H7 (cell line): ENCODE results near the gene PNPLA6. TPM values are rescaled to one million over a fixed set of nuclear protein-coding genes. Genes with fewer than 3 reads are reported as not detected.
A peak's percentile ranks its signal among the peaks of the same experiment; 100 is the strongest.

ENCODE experiments used
- DNase-seq: peaks from one replicate; pipeline ENCODE4 v3.0.0; 2012
- H3K27me3 ChIP-seq: 2 replicates; pipeline ENCODE4 v1.6.0; 2011; ENCODE audit warnings: mild to moderate bottlenecking, low read length; ENCODE audit not compliant: control insufficient read depth, insufficient read depth
- H3K36me3 ChIP-seq: replicated peaks from 2 replicates; pipeline ENCODE4 v1.5.1; 2011; ENCODE audit warnings: low read length; ENCODE audit not compliant: control insufficient read depth, insufficient read depth
- H3K4me3 ChIP-seq: 2 replicates; pipeline ENCODE4 v1.5.1; 2011; ENCODE audit warnings: low read depth, mild to moderate bottlenecking, control low read depth, low read length, moderate library complexity; ENCODE audit not compliant: insufficient read depth
- total RNA-seq: library from RNA; depleted of rRNA; stranded (reverse); fragments of >200 nt; shearing (Covaris generic); gene quantifications from 2 replicates; pipeline ENCODE4 v1.2.3, GENCODE V29; 2014

PNPLA6 gene
- total RNA-seq, 1 experiment from 2014 or later = 87.4 TPM

- Histone ChIP-seq H3K27me3 (no peaks in the 10 kb centered on the region), H3K4me3 (peak within 1 kb of the TSS; percentile 57), H3K36me3 (peaks cover 2% of the 10 kb centered on the region)
- peak; percentile 100 for DNase-seq
These were observed 13.2 kb upstream of the PNPLA6 start, which contains the start of gene MCOLN1 for GRCh38 chr19:7522072-7522922. Gene MCOLN1 (plus strand): TSS chr19:7522624. CDS start chr19:7522751, 127 bp downstream.

DNA sequence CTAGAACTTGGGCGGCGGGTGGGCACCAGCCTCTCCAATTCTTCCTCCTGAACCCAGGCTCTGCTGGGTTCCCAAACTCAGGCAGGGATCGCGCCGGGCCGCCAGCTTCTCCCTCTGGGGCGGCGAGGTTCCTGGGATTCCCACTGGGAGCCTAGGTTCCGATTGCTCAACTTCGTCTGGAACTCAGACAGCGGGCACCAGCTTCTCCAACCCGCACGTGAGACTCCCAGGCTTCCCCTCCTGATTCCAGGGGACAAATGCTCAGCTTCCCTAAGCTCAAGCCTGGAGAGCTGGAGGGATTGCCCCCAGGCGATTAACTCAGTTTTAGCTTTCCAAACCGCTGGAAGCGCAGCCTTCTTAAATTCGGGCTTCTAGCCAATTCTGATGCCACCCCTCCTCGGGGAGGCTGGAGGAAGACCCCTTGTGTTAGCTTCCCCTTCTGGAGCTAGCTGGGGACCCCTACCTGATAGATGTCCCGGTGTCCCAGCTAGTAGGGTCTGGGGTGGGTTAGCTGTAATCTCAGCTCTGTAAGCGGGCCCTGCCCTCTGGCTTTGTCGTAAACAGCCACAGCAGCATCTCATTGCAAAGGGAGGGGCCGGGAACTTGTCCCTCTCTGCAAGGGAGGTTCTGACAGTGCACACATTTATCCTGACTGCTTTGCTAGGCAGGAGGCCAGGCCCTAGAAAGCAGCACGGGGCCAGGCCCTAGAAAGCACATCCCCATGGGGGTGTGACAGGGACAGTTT lies 12.4 kb upstream of the PNPLA6 start:
- peak; percentile 56 for DNase-seq
- H3K27me3 ChIP-seq = no peaks in the 10 kb centered on the region
- peaks cover 2% of the 10 kb centered on the region for H3K36me3 ChIP-seq
- H3K4me3 ChIP-seq = peak overlapping the region; percentile 53

- H3K27me3 ChIP-seq = no peaks in the 10 kb centered on the region
- no peak overlapping the region for H3K4me3 ChIP-seq
- DNase-seq = peak; percentile 25
- peaks cover 2% of the 10 kb centered on the region for H3K36me3 ChIP-seq
These were observed 11.0 kb upstream of the PNPLA6 start for GRCh38 chr19:7524523-7524922.

GRCh38 chr19:7524992-7525739 lies 10.4 kb upstream of the PNPLA6 start:
- H3K4me3 ChIP-seq = no peak overlapping the region
- no peaks in the 10 kb centered on the region for H3K27me3 ChIP-seq
- H3K36me3 ChIP-seq = peaks cover 2% of the 10 kb centered on the region

GRCh38 chr19:7526059-7526929 lies 9.2 kb upstream of the PNPLA6 start:
- peaks cover 2% of the 10 kb centered on the region for H3K36me3 ChIP-seq
- H3K27me3 ChIP-seq = no peaks in the 10 kb centered on the region
- peak; percentile 26 for DNase-seq
- no peak overlapping the region for H3K4me3 ChIP-seq

More at GRCh38 chr19:7524992-7525739, 10.4 kb upstream of the PNPLA6 start:
- DNase-seq = peak; percentile 29

DNA sequence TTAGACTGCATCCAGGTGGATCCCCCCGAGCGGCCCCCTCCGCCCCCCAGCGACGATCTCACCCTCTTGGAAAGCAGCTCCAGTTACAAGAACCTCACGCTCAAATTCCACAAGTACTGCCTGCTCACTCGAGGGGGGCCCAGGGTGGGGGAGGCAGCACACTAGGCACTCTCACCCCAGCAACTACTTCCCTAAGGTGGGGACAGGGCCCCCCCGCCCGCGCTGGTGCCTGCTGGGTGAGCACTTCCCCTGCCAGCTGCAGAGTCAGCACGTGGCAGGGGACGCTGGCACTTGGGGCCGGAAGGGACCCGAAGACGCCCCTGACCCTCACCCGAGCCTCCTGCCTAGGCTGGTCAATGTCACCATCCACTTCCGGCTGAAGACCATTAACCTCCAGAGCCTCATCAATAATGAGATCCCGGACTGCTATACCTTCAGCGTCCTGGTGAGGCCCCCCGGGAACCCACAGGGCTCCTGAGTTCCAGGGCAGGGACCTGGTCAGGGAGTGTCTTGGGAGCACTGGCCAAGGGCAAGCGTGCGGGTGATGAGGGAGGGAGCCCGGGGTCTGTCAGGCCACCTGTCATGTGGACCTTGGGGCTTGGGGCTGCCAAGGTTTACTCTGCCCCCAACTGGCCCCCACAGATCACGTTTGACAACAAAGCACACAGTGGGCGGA lies 7.9 kb upstream of the PNPLA6 start:
- H3K36me3 ChIP-seq = peaks cover 2% of the 10 kb centered on the region
- H3K4me3 ChIP-seq = no peak overlapping the region
- no peaks in the 10 kb centered on the region for H3K27me3 ChIP-seq
- peak; percentile 40 for DNase-seq

DNA sequence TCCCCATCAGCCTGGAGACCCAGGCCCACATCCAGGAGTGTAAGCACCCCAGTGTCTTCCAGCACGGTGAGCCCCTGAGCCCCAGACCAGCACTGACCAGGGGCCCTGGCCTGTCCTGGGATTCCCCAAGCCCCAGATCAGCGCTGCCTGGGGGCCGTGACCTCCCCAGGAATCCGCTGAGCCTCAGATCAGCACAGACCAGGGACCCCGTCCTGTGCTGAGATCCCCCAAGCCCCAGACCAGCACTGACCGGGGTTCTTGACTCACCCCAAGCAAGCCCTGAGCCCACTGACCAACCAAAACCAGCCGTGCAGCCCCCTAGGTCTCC lies 7.4 kb upstream of the PNPLA6 start:
- Histone ChIP-seq H3K27me3 (no peaks in the 10 kb centered on the region), H3K36me3 (peaks cover 2% of the 10 kb centered on the region), H3K4me3 (no peak overlapping the region)
- peak; percentile 23 for DNase-seq

DNA sequence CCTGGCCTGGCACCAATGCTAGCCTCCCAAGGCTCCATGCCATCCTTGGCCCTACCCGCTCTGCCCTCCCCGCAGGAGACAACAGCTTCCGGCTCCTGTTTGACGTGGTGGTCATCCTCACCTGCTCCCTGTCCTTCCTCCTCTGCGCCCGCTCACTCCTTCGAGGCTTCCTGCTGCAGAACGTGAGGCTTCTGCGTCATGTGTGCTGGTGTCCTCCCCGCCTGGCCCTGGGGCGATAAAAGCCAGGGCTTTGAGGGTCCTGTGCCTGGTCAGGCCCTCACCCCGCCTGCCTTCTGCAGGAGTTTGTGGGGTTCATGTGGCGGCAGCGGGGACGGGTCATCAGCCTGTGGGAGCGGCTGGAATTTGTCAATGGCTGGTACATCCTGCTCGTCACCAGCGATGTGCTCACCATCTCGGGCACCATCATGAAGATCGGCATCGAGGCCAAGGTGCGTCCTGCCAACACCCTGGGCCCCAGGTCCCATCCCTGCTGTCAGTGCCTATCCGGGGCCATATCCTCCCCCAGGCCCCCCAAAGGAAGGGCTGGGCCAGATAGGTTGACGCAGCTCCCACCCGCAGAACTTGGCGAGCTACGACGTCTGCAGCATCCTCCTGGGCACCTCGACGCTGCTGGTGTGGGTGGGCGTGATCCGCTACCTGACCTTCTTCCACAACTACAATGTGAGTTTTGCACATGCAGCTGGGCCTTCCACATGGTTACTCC lies 6.8 kb upstream of the PNPLA6 start:
- H3K36me3 ChIP-seq = peaks cover 2% of the 10 kb centered on the region
- H3K27me3 ChIP-seq = no peaks in the 10 kb centered on the region
- no peak overlapping the region for H3K4me3 ChIP-seq
- DNase-seq = peak; percentile 23

DNA sequence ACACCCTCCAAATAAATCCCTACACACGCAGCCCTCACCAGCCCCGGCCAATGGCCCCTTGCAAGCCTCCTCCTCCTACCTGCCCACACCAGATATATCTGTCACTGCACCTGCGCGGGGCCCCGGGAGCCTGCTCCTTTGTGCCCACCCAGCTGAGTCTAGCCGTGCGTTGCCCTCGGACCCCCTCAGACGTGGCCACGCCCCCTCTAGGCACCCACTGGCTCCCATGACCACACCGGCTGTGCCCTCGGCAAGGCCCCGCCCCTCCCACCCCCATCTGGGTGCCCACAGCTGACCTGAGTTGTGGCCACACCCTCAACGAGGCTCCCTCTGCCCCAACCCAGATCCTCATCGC lies 6.3 kb upstream of the PNPLA6 start:
- no peak overlapping the region for H3K4me3 ChIP-seq
- peak; percentile 42 for DNase-seq
- H3K27me3 ChIP-seq = no peaks in the 10 kb centered on the region
- peaks cover 2% of the 10 kb centered on the region for H3K36me3 ChIP-seq

DNA sequence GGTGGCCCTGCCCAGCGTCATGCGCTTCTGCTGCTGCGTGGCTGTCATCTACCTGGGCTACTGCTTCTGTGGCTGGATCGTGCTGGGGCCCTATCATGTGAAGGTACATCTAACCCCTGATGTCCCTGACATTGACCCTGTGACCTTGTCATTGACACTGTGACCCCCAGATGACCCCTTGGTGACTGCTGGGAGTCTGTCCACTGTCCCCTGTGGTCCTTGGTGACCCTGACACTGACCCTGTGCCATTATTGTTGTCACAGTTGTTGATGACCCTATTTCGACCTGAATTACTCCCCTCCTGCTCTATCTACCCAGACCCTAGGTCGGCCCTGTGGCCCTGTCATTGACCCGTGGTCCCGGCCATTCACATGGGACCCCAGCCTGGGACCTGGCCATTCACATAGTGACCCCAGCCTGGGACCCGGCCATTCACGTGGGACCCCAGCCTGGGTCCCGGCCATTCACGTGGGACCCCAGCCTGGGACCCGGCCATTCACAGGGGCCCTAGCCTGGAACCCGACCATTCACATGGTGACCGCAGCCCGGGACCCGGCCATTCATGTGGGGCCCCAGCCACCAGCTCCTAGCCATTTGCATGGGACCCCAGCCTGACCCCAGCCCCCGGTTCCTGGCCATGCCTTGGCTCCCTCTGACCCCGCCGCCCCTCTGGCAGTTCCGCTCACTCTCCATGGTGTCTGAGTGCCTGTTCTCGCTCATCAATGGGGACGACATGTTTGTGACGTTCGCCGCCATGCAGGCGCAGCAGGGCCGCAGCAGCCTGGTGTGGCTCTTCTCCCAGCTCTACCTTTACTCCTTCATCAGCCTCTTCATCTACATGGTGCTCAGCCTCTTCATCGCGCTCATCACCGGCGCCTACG lies 5.7 kb upstream of the PNPLA6 start:
- no peak overlapping the region for H3K4me3 ChIP-seq
- H3K27me3 ChIP-seq = no peaks in the 10 kb centered on the region
- peaks cover 2% of the 10 kb centered on the region for H3K36me3 ChIP-seq
- peak; percentile 30 for DNase-seq

GRCh38 chr19:7533281-7533885 lies 2.1 kb upstream of the PNPLA6 start:
- Histone ChIP-seq H3K27me3 (no peaks in the 10 kb centered on the region), H3K4me3 (peak overlapping the region; percentile 90), H3K36me3 (peaks cover 3% of the 10 kb centered on the region)
- peak; percentile 75 for DNase-seq

- peak; percentile 97 for DNase-seq
- peaks cover 3% of the 10 kb centered on the region for H3K36me3 ChIP-seq
These were observed 1.5 kb upstream of the PNPLA6 start for GRCh38 chr19:7533925-7534480.

More at GRCh38 chr19:7533925-7534480, 1.5 kb upstream of the PNPLA6 start:
- H3K4me3 ChIP-seq = peak overlapping the region; percentile 90
- no peaks in the 10 kb centered on the region for H3K27me3 ChIP-seq
